Heart left ventricle (tissue), 16 donors: Measurements from ENCODE around the gene ZNF816. TPM values are rescaled to one million over a fixed set of nuclear protein-coding genes. Genes with fewer than 3 reads are reported as not detected.
"Not testable (repeated sequence)": the region's sequence is repeated elsewhere in the genome, so short reads cannot be mapped to it uniquely, and the experiment has no call there.

Experiments
- ATAC-seq, 4 donors: fragments of 200-7000 bp; cut with Tn5 transposase; one replicate each; pipeline ENCODE4 v1.9.1; 2020 to 2022; ENCODE audit warnings: moderate library complexity in 4 of 4, mild to moderate bottlenecking in 3 of 4, moderate number of reproducible peaks in 1 of 4
- DNase-seq, 5 donors: peaks; one replicate each; pipeline ENCODE4 v3.0.0-alpha.2; 2020
- H3K27ac ChIP-seq, 12 donors: fragments of 200-600 bp; sonication (generic) in 4 of 12; one replicate each; pipeline versions ENCODE4 v1.5.0 to v1.8.0; 2016 to 2022; ENCODE audit warnings: mild to moderate bottlenecking in 2 of 12
- H3K27me3 ChIP-seq, 9 donors: fragments of 200-600 bp; sonication (generic) in 2 of 9; one replicate each; pipeline versions ENCODE4 v1.5.1 to v1.8.0; 2016 to 2022; ENCODE audit warnings: mild to moderate bottlenecking in 3 of 9
- H3K36me3 ChIP-seq, 9 donors: fragments of 200-600 bp; sonication (generic) in 2 of 9; one replicate each; pipeline versions ENCODE4 v1.5.0 to v1.8.0; 2018 to 2022; ENCODE audit warnings: mild to moderate bottlenecking in 2 of 9
- H3K4me1 ChIP-seq, 12 donors: fragments of 200-600 bp; sonication (generic) in 4 of 12; one replicate each; pipeline versions ENCODE4 v1.5.0 to v1.8.0; 2016 to 2022; ENCODE audit warnings: mild to moderate bottlenecking in 3 of 12
- H3K4me3 ChIP-seq, 12 donors: fragments of 200-600 bp; sonication (generic) in 4 of 12; one replicate each; pipeline versions ENCODE4 v1.5.0 to v1.8.0; 2017 to 2022; ENCODE audit warnings: mild to moderate bottlenecking in 9 of 12, moderate library complexity in 4 of 12
- H3K9me3 ChIP-seq, 12 donors: fragments of 200-600 bp; sonication (generic) in 4 of 12; one replicate each; pipeline versions ENCODE4 v1.5.0 to v1.8.0; 2016 to 2022; ENCODE audit warnings: mild to moderate bottlenecking in 1 of 12
- CTCF ChIP-seq, 12 donors: fragments of 200-600 bp; sonication (generic) in 4 of 12; IDR thresholded peaks; one replicate each; pipeline versions ENCODE4 v1.5.0 to v1.8.0; 2018 to 2022; ENCODE audit warnings: antibody characterized with exemption in 12 of 12, mild to moderate bottlenecking in 5 of 12
- POLR2A ChIP-seq, 2 donors: fragments of 450-650 bp; IDR thresholded peaks; one replicate each; pipeline ENCODE4 v1.6.1; 2017; ENCODE audit warnings: antibody characterized with exemption in 2 of 2, mild to moderate bottlenecking in 2 of 2, moderate library complexity in 2 of 2
- WGBS, 4 donors: extraction: QIAGEN DNeasy Blood & Tissue Kit in 2 of 4; methylation state at CpG; one replicate each; pipeline versions ENCODE4 v1.1.5 to v1.1.7; 2013 to 2018; 5-methylcytosine and 5-hydroxymethylcytosine counted together
- intact Hi-C, 10 donors: fragments of 100-400 bp; cut with DNase I; formaldehyde crosslinking; loops; one replicate each; pipeline versions ENCODE4 v1.11.1 to v1.14.2; 2022
- polyA plus RNA-seq, 2 donors: library from polyadenylated mRNA; stranded (reverse); fragments of 200-250 nt; gene quantifications; one replicate each; pipeline ENCODE4 v1.2.3, GENCODE V29; 2013
- total RNA-seq, 9 donors: library from RNA; depleted of rRNA in 2 of 9; stranded (reverse); fragments of >200 nt in 2 of 9; fragmentation: NEBNext Ultra II Directional in 3 of 9; extraction: Animal tissue kit (Norgen Biotek cat#: 25700) in 3 of 9; gene quantifications; one replicate each; pipeline versions ENCODE4 v1.1.0 to v1.2.4, GENCODE V29; 2016 to 2023
- donor health status: ischemic (EF 13 %, LVEDD 7.1; RV severe dilation, severe dysfunction).
- donor health status: healthy with polysubstance abuse.
- donor health status: DM: no; HTN: yes; CAD: no.
- donor health status: DM: no; HTN: no; CAD: no.
- donor health status: ischemic (EF 25% LVEDD 6.9; RV normal size, moderate dysfunction).
- donor health status: ischemic (EF 25% LVEDD 5.7; RV mildly dilated, moderate dysfunction).
- donor health status: healthy.
- donor health status: DM: yes; HTN: yes; CAD: no.
- donor health status: ischemic (EF 35%, LVEDD 5.7; RV mildly dilated, moderate dysfunction).
- donor health status: nonischemic (EF 11% LVEDD 7.7; RV severe dilation, severe dysfunction).
- donor health status: DM: yes; HTN: yes; CAD: no.
- donor health status: PGD.
- donor health status: ischemic (EF 29% LVEDD 5.4; RV normal size, mild dysfunction).
- donor health status: nonischemic (EF 23%, LVEDD 6.1; RV moderate dilation, normal function).

ZNF816 gene
- total and polyA plus RNA-seq, 11 donors: 1.3 to 8.0 (median 4.3) TPM

- no peak for TF ChIP-seq CTCF (IDR thresholded peaks at IDR 0.05)
- no peak for TF ChIP-seq POLR2A (IDR thresholded peaks at IDR 0.05)
- 3 to 6% (median 3%) methylated on average over 47 to 55 of the region's 55 CpGs for WGBS, 4 donors
- peak within 1 kb of the TSS; percentile 54 to 91 (median 70) for H3K27ac ChIP-seq
- peak; percentile 97 to 100 (median 99) for ATAC-seq
- DNase-seq: peak; percentile 81 to 94 (median 88)
- H3K4me1 ChIP-seq: peaks cover 0 to 22% (median 10%) of the 10 kb centered on the region in 12 donors
- no peaks in the 10 kb centered on the region for H3K27me3 ChIP-seq
- intact Hi-C loops: loop anchor here in 2 of 10 donors (2.0 to 5.0 kb wide), 2 partner anchors 26 to 39 kb away; partner anchors contain the start of genes ZNF320 (in 1 of the 2) and ZNF816 (in 1 of the 2)
- no peaks in the 10 kb centered on the region for H3K9me3 ChIP-seq
- H3K36me3 ChIP-seq: peaks cover 0 to 6% (median 0%) of the 10 kb centered on the region in 9 donors
- H3K4me3 ChIP-seq: peak within 1 kb of the TSS; percentile 50 to 90 (median 74)
These were observed 39.6 kb downstream of the ZNF816 start, which contains the start of gene ZNF888 for GRCh38 chr19:52922841-52923777. TSS of gene ZNF888 (minus strand) at chr19:52923428. CDS start at chr19:52917873, 5,555 bp downstream.

GRCh38 chr19:52917531-52917930, 45.1 kb downstream of the ZNF816 start:
- 97 to 99% (median 97%) methylated on average over 5 of the region's 5 CpGs for WGBS, 4 donors
- peaks cover 0 to 5% (median 1%) of the 10 kb centered on the region in 12 donors for H3K4me1 ChIP-seq
- no peaks in the 10 kb centered on the region for H3K9me3 ChIP-seq
- H3K4me3 ChIP-seq: no peak overlapping the region
- no peaks in the 10 kb centered on the region for H3K27me3 ChIP-seq
- no peak overlapping the region for H3K27ac ChIP-seq
- H3K36me3 ChIP-seq: peaks cover 0 to 41% (median 17%) of the 10 kb centered on the region in 9 donors
- TF ChIP-seq POLR2A (IDR thresholded peaks at IDR 0.05) (no peak), CTCF (IDR thresholded peaks at IDR 0.05) (no peak)
- DNase-seq (no peak), ATAC-seq (no peak)
- intact Hi-C loops: no loop called here

GRCh38 chr19:52910648-52911047, 52.0 kb downstream of the ZNF816 start:
- Histone ChIP-seq H3K27me3 (no peaks in the 10 kb centered on the region), H3K4me3 (no peak overlapping the region), H3K4me1 (no peaks in the 10 kb centered on the region), H3K27ac (no peak overlapping the region), H3K9me3 (peaks cover 0 to 23% (median 0%) of the 10 kb centered on the region in 12 donors), H3K36me3 (peaks cover 0 to 56% (median 26%) of the 10 kb centered on the region in 9 donors)
- WGBS, 4 donors: 98 to 100% (median 100%) methylated on average over 1 of the region's 1 CpG
- intact Hi-C loops: no loop called here
- TF ChIP-seq POLR2A (IDR thresholded peaks at IDR 0.05) (no peak), CTCF (IDR thresholded peaks at IDR 0.05) (no peak)
- ATAC-seq (no peak), DNase-seq (no peak)

- H3K9me3 ChIP-seq: peaks cover 0 to 23% (median 0%) of the 10 kb centered on the region in 12 donors
- DNase-seq, H3K27me3 ChIP-seq, H3K4me1 ChIP-seq, H3K27ac ChIP-seq, intact Hi-C loops, H3K4me3 ChIP-seq, ATAC-seq: not testable (repeated sequence)
- peaks cover 0 to 24% (median 17%) of the 10 kb centered on the region in 9 donors for H3K36me3 ChIP-seq
- WGBS, 4 donors: 89 to 94% (median 91%) methylated on average over 16 of the region's 16 CpGs
These were observed 58.5 kb downstream of the ZNF816 start for GRCh38 chr19:52904052-52904780.
